VCaP (cell line): ENCODE measurements around the gene TRPM5.

ENCODE experiments used
- H3K27ac ChIP-seq: fragments of 450-650 bp; 2 replicates; pipeline ENCODE4 v1.5.1; 2017
- CTCF ChIP-seq: fragments of 450-650 bp; conservative IDR thresholded peaks from 2 replicates; pipeline ENCODE4 v1.5.1; 2017; ENCODE audit warnings: mild to moderate bottlenecking, moderate library complexity

TRPM5 gene

DNA sequence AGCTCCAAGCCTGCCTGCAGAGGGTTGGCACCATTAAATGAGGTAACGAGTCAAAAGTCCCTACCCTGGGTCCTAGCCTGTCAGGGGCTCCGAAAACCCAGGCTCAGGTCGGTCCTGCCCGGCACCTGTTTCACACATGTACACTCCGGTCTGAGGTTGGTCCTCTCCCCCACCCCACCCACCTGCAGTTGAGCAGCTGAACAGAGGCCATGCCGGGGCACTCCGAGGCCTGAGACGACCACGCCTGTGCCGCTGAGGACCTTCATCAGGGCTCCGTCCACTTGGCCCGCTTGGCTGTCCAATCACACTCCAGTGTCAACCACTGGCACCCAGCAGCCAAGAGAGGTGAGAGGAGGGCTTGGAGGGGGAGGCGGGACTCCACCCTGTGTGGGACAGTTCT is 42.2 kb downstream of the TRPM5 start:
- no peak for TF ChIP-seq CTCF
- no peak overlapping the region for H3K27ac ChIP-seq

GRCh38 chr11:2401436-2401984 is 42.8 kb downstream of the TRPM5 start:
- H3K27ac ChIP-seq, result peak overlapping the region; percentile 94
- TF ChIP-seq CTCF, result peak; percentile 25; the same call in 1 of the 2 replicates

DNA sequence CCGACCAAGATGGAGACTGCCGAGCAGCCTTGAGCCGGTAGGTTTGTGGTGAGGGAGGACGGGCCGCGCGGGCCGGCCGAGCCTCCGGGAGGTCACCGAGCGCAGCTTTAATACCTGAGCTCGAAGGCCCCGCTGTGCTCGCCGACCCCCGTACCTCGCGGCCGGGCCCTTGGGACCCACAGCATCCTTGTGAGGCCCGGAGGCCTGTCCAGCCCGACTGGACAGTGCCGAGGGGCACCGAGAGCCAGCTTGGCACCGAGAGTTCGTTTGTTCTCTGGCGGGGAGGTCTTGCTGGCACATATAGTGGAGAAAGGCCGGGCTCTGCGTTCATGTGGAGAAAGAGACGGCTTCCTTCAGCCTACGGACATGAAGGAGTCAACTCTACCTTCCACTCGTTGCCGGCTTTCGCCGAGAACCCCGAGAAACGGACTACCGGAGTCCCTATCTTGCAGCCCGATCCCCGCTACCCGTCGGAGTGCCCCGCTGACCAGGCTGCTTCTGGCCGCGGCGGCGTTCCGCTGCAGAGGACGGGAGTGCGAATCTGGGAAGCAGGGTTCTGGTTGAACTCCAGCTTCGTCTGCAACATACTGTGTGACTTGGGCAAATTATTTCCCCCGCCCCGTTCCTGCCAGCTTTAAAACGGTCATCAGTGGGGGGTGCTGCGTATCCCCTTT is 43.4 kb downstream of the TRPM5 start:
- H3K27ac ChIP-seq, result peak overlapping the region; percentile 94
- TF ChIP-seq CTCF, result no peak

DNA sequence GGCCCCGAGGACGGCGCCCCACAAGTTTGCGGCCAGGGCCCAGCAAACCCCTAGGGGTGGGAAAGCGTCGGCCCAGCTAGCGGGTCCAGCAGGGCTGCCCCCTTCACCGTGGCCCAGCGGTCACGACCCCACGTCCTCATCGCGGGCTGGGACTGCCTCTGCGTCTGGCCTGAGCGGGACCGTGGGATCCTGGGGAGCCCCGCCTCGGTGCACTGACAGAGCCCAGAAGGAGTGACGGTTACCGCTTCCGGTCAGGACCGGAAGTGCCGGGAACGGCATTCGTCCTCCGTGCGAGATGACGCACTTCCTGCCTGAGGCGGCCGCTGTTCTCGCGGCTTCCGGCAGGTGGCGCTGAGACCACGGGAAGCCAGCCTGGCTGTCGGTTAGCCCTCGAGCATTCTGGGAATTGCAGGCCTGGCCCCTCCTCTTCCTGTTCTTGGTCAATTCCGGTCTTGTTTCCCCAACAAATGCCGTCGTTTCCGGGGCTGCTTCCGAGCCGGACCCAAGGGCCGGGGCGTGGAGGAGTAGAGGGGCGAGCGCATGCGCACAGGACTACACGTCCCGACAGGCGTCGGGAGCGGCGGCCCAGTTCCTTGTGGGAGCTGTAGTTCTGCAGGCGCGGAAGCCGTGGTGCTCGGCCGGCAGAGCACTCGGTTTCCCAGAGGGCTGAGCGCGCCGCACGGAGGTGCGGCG is 44.1 kb downstream of the TRPM5 start, which contains the start of gene TSSC4:
TSS of gene TSSC4 (plus strand) at position 682 of the 693 bp plus-strand sequence. CDS start 1,884 bp downstream, outside the sequence.
- peak; percentile 98 for TF ChIP-seq CTCF

DNA sequence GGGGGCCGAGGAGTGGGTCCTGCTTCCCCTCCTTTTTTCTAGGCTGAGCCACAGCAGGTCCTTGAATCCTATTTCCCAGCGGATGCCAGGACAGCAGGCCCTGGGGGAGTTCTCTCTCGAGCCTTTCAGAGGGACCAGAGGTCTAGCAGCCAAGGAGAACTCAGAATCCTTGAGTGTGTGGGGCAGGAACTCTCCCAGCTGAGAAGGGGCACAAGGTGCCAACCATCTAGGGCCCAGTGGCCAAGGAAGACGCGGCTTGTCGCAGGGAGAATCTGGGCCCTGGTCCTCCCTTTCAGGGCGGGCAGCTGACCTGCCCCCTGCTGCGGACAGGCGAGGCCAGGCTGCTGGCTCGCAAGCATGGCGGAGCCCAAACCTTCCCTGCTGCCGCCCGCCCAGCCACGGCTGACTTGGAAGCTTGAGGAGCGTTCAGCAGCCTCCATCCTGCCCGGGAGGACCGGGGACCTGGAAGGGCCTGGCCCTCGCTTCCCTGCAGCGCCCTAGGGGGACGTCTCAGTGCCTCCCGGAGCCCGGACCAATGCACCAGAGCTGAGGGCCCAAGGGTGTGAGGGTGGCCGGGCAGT is 44.7 kb downstream of the TRPM5 start:
- peak overlapping the region; percentile 94 for H3K27ac ChIP-seq
- TF ChIP-seq CTCF, result no peak

More for the DNA sequence above, 44.1 kb downstream of the TRPM5 start, which contains the start of gene TSSC4:
- peak within 1 kb of the TSS; percentile 94 for H3K27ac ChIP-seq

- H3K27ac ChIP-seq, result peak overlapping the region; percentile 94
- no peak for TF ChIP-seq CTCF
Observed at GRCh38 chr11:2398664-2399355, 45.5 kb downstream of the TRPM5 start.
